Endothelial cell of umbilical vein (primary cell): Measurements from ENCODE around the gene SORCS2. TPM values are rescaled to one million over a fixed set of nuclear protein-coding genes. Genes with fewer than 3 reads are reported as not detected.

ENCODE experiments used
- BruUV-seq: library from RNA; stranded (reverse); fragments of 400-500 nt; replicated peaks from 2 replicates; lab custom pipeline; 2021; lab: Mats Ljungman, UMichigan
- CTCF ChIA-PET: fragments of 300-600, 350-600 bp; sonication (Branson Sonifier 250); formaldehyde crosslinking; loops from one replicate; lab custom pipeline; 2021; ENCODE audit warnings: antibody characterized with exemption, inconsistent platforms; lab: Charles Lee
- POLR2A ChIA-PET: fragments of 300-600, 350-600 bp; sonication (Branson Sonifier 250); formaldehyde crosslinking; loops from one replicate; lab custom pipeline; 2021; ENCODE audit warnings: antibody characterized with exemption, inconsistent platforms; lab: Charles Lee
- DNase-seq: peaks from one replicate; pipeline ENCODE4 v3.0.0-alpha.2; 2011; ENCODE audit warnings: low read depth, low spot score
- FAIRE-seq: peaks from 2 replicates; lab custom pipeline; 2011; peaks lifted over from hg19 to GRCh38; lab: Jason Lieb, UNC
- H2AFZ ChIP-seq: 2 replicates; pipeline ENCODE4 v1.6.0; 2012; ENCODE audit warnings: low read depth, low read length, control low read depth, inconsistent platforms
- H3K27ac ChIP-seq: 2 replicates; pipeline ENCODE4 v1.5.1; 2011; ENCODE audit warnings: low read depth, mild to moderate bottlenecking, control low read depth, low read length, moderate library complexity; ENCODE audit not compliant: insufficient read depth
- H3K27me3 ChIP-seq, 2 experiments: 2 replicates each; pipeline versions ENCODE4 v1.6.0 to v1.6.1; 2011; ENCODE audit warnings: low read length in 2 of 2, mixed read lengths in 1 of 2; ENCODE audit not compliant: control insufficient read depth in 2 of 2, insufficient read depth in 2 of 2
- H3K36me3 ChIP-seq, 2 experiments: 2 replicates in 1 of 2; 3 replicates in 1 of 2; pipeline ENCODE4 v1.5.1; 2011; ENCODE audit warnings: low read length in 2 of 2, mild to moderate bottlenecking in 1 of 2, moderate library complexity in 1 of 2; ENCODE audit not compliant: control insufficient read depth in 2 of 2, insufficient read depth in 2 of 2; ENCODE audit errors: extremely low read depth in 1 of 2
- H3K4me1 ChIP-seq: 3 replicates; pipeline ENCODE4 v1.5.1; 2011; ENCODE audit warnings: mild to moderate bottlenecking, low read length; ENCODE audit not compliant: control insufficient read depth, insufficient read depth; ENCODE audit errors: extremely low read depth
- H3K4me2 ChIP-seq: 2 replicates; pipeline ENCODE4 v1.6.1; 2011; ENCODE audit warnings: low read length, control low read depth, mixed read lengths; ENCODE audit not compliant: insufficient read depth
- H3K4me3 ChIP-seq, 3 experiments: fragments of 200-600 bp in 1 of 3; sonication (generic), shearing (Covaris generic) in 1 of 3; replicated peaks in 1 of 3; 2 replicates each; pipeline ENCODE4 v1.5.1; 2011 to 2016; ENCODE audit warnings: control low read depth in 3 of 3, low read length in 3 of 3, mild to moderate bottlenecking in 2 of 3, inconsistent platforms in 1 of 3, low read depth in 1 of 3, moderate library complexity in 1 of 3; ENCODE audit not compliant: insufficient read depth in 1 of 3
- H3K79me2 ChIP-seq: 2 replicates; pipeline ENCODE4 v1.6.0; 2012; ENCODE audit warnings: low read length, inconsistent platforms; ENCODE audit not compliant: control insufficient read depth, insufficient read depth
- H3K9ac ChIP-seq: replicated peaks from 2 replicates; pipeline ENCODE3; 2011; ENCODE audit warnings: low read length, control low read depth; ENCODE audit not compliant: insufficient read depth; ENCODE audit errors: extremely low read depth
- H3K9me1 ChIP-seq: replicated peaks from 3 replicates; pipeline ENCODE4 v1.6.0; 2011; ENCODE audit warnings: mild to moderate bottlenecking, low read length; ENCODE audit not compliant: control insufficient read depth, insufficient read depth; ENCODE audit errors: extremely low read depth
- H3K9me3 ChIP-seq: replicated peaks from 2 replicates; pipeline ENCODE4 v1.5.1; 2012; ENCODE audit warnings: low read length, inconsistent platforms; ENCODE audit not compliant: control insufficient read depth, insufficient read depth
- H4K20me1 ChIP-seq: replicated peaks from 2 replicates; pipeline ENCODE3; 2011; ENCODE audit warnings: mild to moderate bottlenecking, low read length; ENCODE audit not compliant: control insufficient read depth, insufficient read depth; ENCODE audit errors: extremely low read depth
- CTCF ChIP-seq, 2 donors: IDR thresholded peaks; 1 replicate in 1 of 2; 2 replicates in 1 of 2; pipeline ENCODE4 v1.5.1; 2011; ENCODE audit warnings: low read length in 2 of 2, mild to moderate bottlenecking in 2 of 2, moderate library complexity in 2 of 2, control low read depth in 1 of 2, inconsistent platforms in 1 of 2, low read depth in 1 of 2; ENCODE audit not compliant: insufficient read depth in 1 of 2; ENCODE audit errors: extremely low read depth in 1 of 2
- EZH2 ChIP-seq: IDR thresholded peaks from 2 replicates; pipeline ENCODE4 v1.6.1; 2012; ENCODE audit warnings: borderline replicate concordance, low read depth, mild to moderate bottlenecking, moderate library complexity, low read length, inconsistent platforms; ENCODE audit not compliant: severe bottlenecking
- FOS ChIP-seq: IDR thresholded peaks from 2 replicates; pipeline ENCODE4 v1.6.1; 2011; ENCODE audit warnings: mild to moderate bottlenecking, low read length, moderate library complexity, borderline replicate concordance; ENCODE audit not compliant: insufficient read depth
- GATA2 ChIP-seq: IDR thresholded peaks from 2 replicates; pipeline ENCODE4 v1.7.0; 2011; ENCODE audit warnings: low read depth, mild to moderate bottlenecking, moderate library complexity, mixed read lengths, low read length; ENCODE audit not compliant: insufficient read length, insufficient read depth
- JUN ChIP-seq: IDR thresholded peaks from 2 replicates; pipeline ENCODE4 v1.6.1; 2011; ENCODE audit warnings: borderline replicate concordance, low read depth; ENCODE audit not compliant: insufficient read length, insufficient read depth
- MYC ChIP-seq: IDR thresholded peaks from one replicate; pipeline ENCODE4 v1.6.1; 2011; ENCODE audit warnings: mild to moderate bottlenecking, low read depth, low read length
- POLR2A ChIP-seq: IDR thresholded peaks from 2 replicates; pipeline ENCODE4 v1.6.1; 2012; ENCODE audit warnings: low read depth, mild to moderate bottlenecking, control low read depth, low read length
- POLR2AphosphoS5 ChIP-seq: IDR thresholded peaks from 2 replicates; pipeline ENCODE4 v1.6.1; 2012; ENCODE audit warnings: low read depth, mild to moderate bottlenecking, control low read depth, low read length, moderate library complexity; ENCODE audit not compliant: insufficient read depth
- dilution Hi-C: fragments of 300-500 bp; cut with MboI; formaldehyde crosslinking; loops from one replicate; pipeline ENCODE4 v1.15.0; 2019; ENCODE audit warnings: low sequenced_read_pairs; ENCODE audit not compliant: extremely low pct_ligation_motif_present
- intact Hi-C: fragments of 100-400 bp; cut with micrococcal nuclease; formaldehyde crosslinking; loops from one replicate; pipeline ENCODE4 v1.10.0; 2022
- polyA plus RNA-seq, 4 experiments: library from polyadenylated mRNA; depleted of rRNA in 3 of 4; stranded (reverse) in 3 of 4; unstranded in 1 of 4; fragments of >200 nt; gene quantifications; 2 replicates each; pipeline versions ENCODE4 v1.2.1 to v1.2.3, GENCODE V29; 2011 to 2012; ENCODE audit warnings: missing spikeins in 1 of 4
- total RNA-seq: library from RNA; stranded (reverse); gene quantifications from 2 replicates; pipeline ENCODE4 v1.2.3, GENCODE V29; 2021
- TF ChIP-seq, protein P1 (sequence below): IDR thresholded peaks from 2 replicates; pipeline ENCODE4 v1.6.1; 2011; ENCODE audit not compliant: insufficient read depth, insufficient read length

The SORCS2 gene
- total and polyA plus RNA-seq, 2 donors (not counting 3 experiments of a cell fraction or from before 2014, with no cell fraction given) = not detected

GRCh38 chr4:7759216-7759615 lies 566.9 kb downstream of the SORCS2 start:
- FAIRE-seq (no peak), DNase-seq (no peak)
- intact Hi-C loops = no loop called here
- Histone ChIP-seq H3K9ac (no peak overlapping the region), H3K36me3 (peaks cover 11 to 35% of the 10 kb centered on the region in 2 experiments), H3K79me2 (no peaks in the 10 kb centered on the region), H2AFZ (no peak overlapping the region), H3K4me1 (peaks cover 9% of the 10 kb centered on the region), H3K9me3 (no peaks in the 10 kb centered on the region), H4K20me1 (no peaks in the 10 kb centered on the region), H3K4me2 (no peak overlapping the region), H3K4me3 (no peak overlapping the region), H3K27me3 (no peaks in the 10 kb centered on the region), H3K27ac (no peak overlapping the region), H3K9me1 (no peaks in the 10 kb centered on the region)
- ChIA-PET POLR2A (no interaction called here), CTCF (no interaction called here)
- BruUV-seq = no TSS peak
- TF ChIP-seq POLR2A = no peak
- TF ChIP-seq GATA2 = no peak
- TF ChIP-seq, protein P1, sequence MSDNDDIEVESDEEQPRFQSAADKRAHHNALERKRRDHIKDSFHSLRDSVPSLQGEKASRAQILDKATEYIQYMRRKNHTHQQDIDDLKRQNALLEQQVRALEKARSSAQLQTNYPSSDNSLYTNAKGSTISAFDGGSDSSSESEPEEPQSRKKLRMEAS = no peak
- TF ChIP-seq POLR2AphosphoS5 = no peak
- no peak for TF ChIP-seq JUN
- TF ChIP-seq FOS = no peak
- TF ChIP-seq EZH2 = no peak
- no peak for TF ChIP-seq CTCF (IDR thresholded peaks at IDR 0.05; ENCODE audit: extremely low read depth in 1 of 2, insufficient read depth in 1 of 2, low read depth in 1 of 2, low read length in 2 of 2)
- TF ChIP-seq MYC = no peak
- dilution Hi-C loops = no loop called here
